Tongue (tissue), 2 donors: ENCODE results near the gene KRT34. TPM values are rescaled to one million over a fixed set of nuclear protein-coding genes. Genes with fewer than 3 reads are reported as not detected.
"Not testable (repeated sequence)": the region's sequence is repeated elsewhere in the genome, so short reads cannot be mapped to it uniquely, and the experiment has no call there.

ENCODE experiments used
- DNase-seq: peaks from one replicate; pipeline ENCODE4 v3.0.0-alpha.2; 2015
- total RNA-seq: library from RNA; depleted of rRNA; stranded (reverse); fragments of >200 nt; gene quantifications from one replicate; pipeline ENCODE4 v1.2.3, GENCODE V29; 2014

KRT34 gene
- total RNA-seq, 1 donor from 2014 or later = 0.51 TPM

- no peak for DNase-seq
These were observed 21.4 kb upstream of the KRT34 start for GRCh38 chr17:41403404-41404023.

GRCh38 chr17:41402161-41402560 is 20.1 kb upstream of the KRT34 start:
- DNase-seq = no peak

GRCh38 chr17:41396996-41397660 is 15.0 kb upstream of the KRT34 start, which contains the start of gene KRT31:
TSS of gene KRT31 (minus strand) at chr17:41397608. CDS start at chr17:41397539, 69 bp downstream.
- peak; percentile 72 for DNase-seq

GRCh38 chr17:41396340-41396739 is 14.2 kb upstream of the KRT34 start:
- no peak for DNase-seq

GRCh38 chr17:41395611-41396010 is 13.5 kb upstream of the KRT34 start:
- DNase-seq = no peak

- DNase-seq = not testable (repeated sequence)
These were observed 12.9 kb upstream of the KRT34 start for GRCh38 chr17:41395044-41395443.

GRCh38 chr17:41394254-41394996 is 12.3 kb upstream of the KRT34 start:
- DNase-seq = no peak

- DNase-seq = no peak
These were observed 11.7 kb upstream of the KRT34 start for GRCh38 chr17:41393826-41394225.

- DNase-seq = no peak
These were observed 11.2 kb upstream of the KRT34 start for GRCh38 chr17:41393294-41393693.

- no peak for DNase-seq
These were observed 10.2 kb upstream of the KRT34 start for GRCh38 chr17:41392278-41392677.

GRCh38 chr17:41391535-41391934 is 9.4 kb upstream of the KRT34 start:
- DNase-seq = no peak

- DNase-seq = no peak
These were observed 8.4 kb upstream of the KRT34 start for GRCh38 chr17:41390411-41390938.

GRCh38 chr17:41387670-41388069 is 5.6 kb upstream of the KRT34 start:
- no peak for DNase-seq

- no peak for DNase-seq
These were observed 4.1 kb upstream of the KRT34 start for GRCh38 chr17:41386227-41386626.

- no peak for DNase-seq
These were observed 1.6 kb upstream of the KRT34 start for GRCh38 chr17:41383690-41384089.

- DNase-seq = no peak
These were observed 288 bp upstream of the KRT34 start for GRCh38 chr17:41382394-41382793.

GRCh38 chr17:41380091-41380490 is 2.0 kb downstream of the KRT34 start:
- DNase-seq = not testable (repeated sequence)

GRCh38 chr17:41377546-41377945 is 4.6 kb downstream of the KRT34 start:
- DNase-seq = no peak

- DNase-seq = no peak
These were observed 12.4 kb downstream of the KRT34 start, which contains the start of gene KRT33B for GRCh38 chr17:41369713-41370112. TSS of gene KRT33B (minus strand) at chr17:41369813. CDS start at chr17:41369750, 63 bp downstream.

- DNase-seq = no peak
These were observed 13.1 kb downstream of the KRT34 start for GRCh38 chr17:41369023-41369422.

- DNase-seq = no peak
These were observed 14.6 kb downstream of the KRT34 start for GRCh38 chr17:41367426-41368075.

GRCh38 chr17:41366070-41366469 is 16.0 kb downstream of the KRT34 start:
- no peak for DNase-seq
